ENCODE measurements around the gene KHK.

GRCh38 chr2:27087823-27088410 lies 1.3 kb downstream of the KHK start:
- TF ChIP-seq CTCF (IDR thresholded peaks at IDR 0.05) (no peak), EP300 (IDR thresholded peaks at IDR 0.05) (no peak)
